HG03460 (cell line): ENCODE results near the gene SLC28A1.
"Not testable (repeated sequence)": the region's sequence is repeated elsewhere in the genome, so short reads cannot be mapped to it uniquely, and the experiment has no call there.

Source experiments
- ATAC-seq: cut with Tn5 transposase; IDR thresholded peaks from one replicate; pipeline ENCODE4 v1.9.1; 2021; ENCODE audit not compliant: unreplicated experiment

The SLC28A1 gene

GRCh38 chr15:84862214-84862975, 22.1 kb upstream of the SLC28A1 start:
- no peak for ATAC-seq

GRCh38 chr15:84863565-84864443, 20.7 kb upstream of the SLC28A1 start:
- ATAC-seq = no peak

GRCh38 chr15:84864444-84864795, 20.0 kb upstream of the SLC28A1 start:
- no peak for ATAC-seq

GRCh38 chr15:84865074-84865569, 19.3 kb upstream of the SLC28A1 start:
- ATAC-seq = no peak

GRCh38 chr15:84868037-84868880, 16.2 kb upstream of the SLC28A1 start:
- no peak for ATAC-seq

- ATAC-seq = no peak
These were observed 15.0 kb upstream of the SLC28A1 start for GRCh38 chr15:84869510-84869909.

- ATAC-seq = no peak
These were observed 13.0 kb upstream of the SLC28A1 start for GRCh38 chr15:84871428-84871985.

GRCh38 chr15:84872009-84872910, 12.2 kb upstream of the SLC28A1 start:
- no peak for ATAC-seq

- no peak for ATAC-seq
These were observed 10.5 kb upstream of the SLC28A1 start for GRCh38 chr15:84873997-84874396.

GRCh38 chr15:84874981-84875699, 9.3 kb upstream of the SLC28A1 start:
- no peak for ATAC-seq

GRCh38 chr15:84876269-84876668, 8.2 kb upstream of the SLC28A1 start:
- no peak for ATAC-seq

- not testable (repeated sequence) for ATAC-seq
These were observed 6.8 kb upstream of the SLC28A1 start for GRCh38 chr15:84877701-84878100.

GRCh38 chr15:84878504-84878903, 6.0 kb upstream of the SLC28A1 start:
- ATAC-seq = peak; percentile 57

- no peak for ATAC-seq
These were observed 5.2 kb upstream of the SLC28A1 start for GRCh38 chr15:84879088-84879780.

GRCh38 chr15:84880007-84880406, 4.5 kb upstream of the SLC28A1 start:
- no peak for ATAC-seq

- ATAC-seq = no peak
These were observed 3.5 kb upstream of the SLC28A1 start for GRCh38 chr15:84880822-84881519.

GRCh38 chr15:84881520-84881830, 3.0 kb upstream of the SLC28A1 start:
- ATAC-seq = no peak

- ATAC-seq = no peak
These were observed 996 bp upstream of the SLC28A1 start for GRCh38 chr15:84883466-84883865.
